HepG2 (cell line): ENCODE results near the gene RBM14. TPM values are rescaled to one million over a fixed set of nuclear protein-coding genes. Genes with fewer than 3 reads are reported as not detected.

ENCODE experiments used
- ATAC-seq: fragments of 200-7000 bp; cut with Tn5 transposase; 3 replicates; pipeline ENCODE4 v1.9.1; 2020; ENCODE audit warnings: mild to moderate bottlenecking, moderate library complexity
- BruUV-seq: library from RNA; stranded (reverse); fragments of 400-500 nt; replicated peaks from 2 replicates; lab custom pipeline; 2021; lab: Mats Ljungman, UMichigan
- CTCF ChIA-PET: fragments of 300-600 bp; formaldehyde crosslinking; extraction: SDS; loops from one replicate; lab custom pipeline; 2021; ENCODE audit warnings: low total read pairs, inconsistent platforms, low intra/inter-chr PET ratio; lab: Yijun Ruan, JAX
- POLR2A ChIA-PET: fragments of 350-600 bp; sonication (Branson Sonifier 250); formaldehyde crosslinking; loops from one replicate; lab custom pipeline; 2020; ENCODE audit warnings: antibody characterized with exemption, inconsistent platforms; lab: Yijun Ruan, JAX
- DNase-seq: peaks from one replicate; pipeline ENCODE4 v3.0.0-alpha.2; 2015; ENCODE audit warnings: low spot score
- FAIRE-seq: peaks from 3 replicates; lab custom pipeline; 2011; peaks lifted over from hg19 to GRCh38; lab: Jason Lieb, UNC
- H2AFZ ChIP-seq: one replicate; pipeline ENCODE4 v1.6.1; 2011; ENCODE audit warnings: low read length, inconsistent platforms
- H3K27ac ChIP-seq: fragments of 300-600 bp; 3 replicates; pipeline ENCODE4 v1.8.0; 2011; ENCODE audit warnings: mixed run types, mild to moderate bottlenecking, mixed read lengths, low read length, inconsistent platforms; ENCODE audit not compliant: insufficient read depth; ENCODE audit errors: extremely low read length
- H3K27me3 ChIP-seq, 2 experiments: fragments of 200-600 bp in 1 of 2; 2 replicates in 1 of 2; 3 replicates in 1 of 2; pipeline versions ENCODE4 v1.6.0 to v1.8.0; 2011; ENCODE audit warnings: low read length in 2 of 2, mild to moderate bottlenecking in 2 of 2, moderate library complexity in 2 of 2, inconsistent platforms in 1 of 2; ENCODE audit not compliant: insufficient read depth in 2 of 2, control insufficient read depth in 1 of 2
- H3K36me3 ChIP-seq, 2 experiments: fragments of 200-600 bp in 1 of 2; replicated peaks in 1 of 2; 2 replicates in 1 of 2; 3 replicates in 1 of 2; pipeline versions ENCODE4 v1.5.1 to v1.8.0; 2011; ENCODE audit warnings: low read length in 2 of 2, inconsistent platforms in 1 of 2; ENCODE audit not compliant: insufficient read depth in 2 of 2, control insufficient read depth in 1 of 2
- H3K4me1 ChIP-seq: 2 replicates; pipeline ENCODE4 v1.5.1; 2012; ENCODE audit warnings: low read length, inconsistent platforms; ENCODE audit not compliant: insufficient read depth
- H3K4me2 ChIP-seq: 2 replicates; pipeline ENCODE4 v1.6.0; 2011; ENCODE audit warnings: low read depth, low read length, inconsistent platforms
- H3K4me3 ChIP-seq, 3 experiments: fragments of 200-600 bp in 1 of 3; sonication (generic), shearing (Covaris generic) in 1 of 3; replicated peaks in 1 of 3; 2 replicates each; pipeline ENCODE4 v1.5.1; 2011 to 2016; ENCODE audit warnings: low read length in 3 of 3, inconsistent platforms in 2 of 3, low read depth in 2 of 3, mild to moderate bottlenecking in 2 of 3, control low read depth in 1 of 3, mixed read lengths in 1 of 3; ENCODE audit not compliant: insufficient read depth in 1 of 3
- H3K79me2 ChIP-seq: one replicate; pipeline ENCODE4 v1.6.1; 2011; ENCODE audit warnings: low read length, inconsistent platforms; ENCODE audit not compliant: insufficient read depth
- H3K9ac ChIP-seq: 2 replicates; pipeline ENCODE4 v1.6.0; 2011; ENCODE audit warnings: mild to moderate bottlenecking, low read depth, low read length, inconsistent platforms; ENCODE audit not compliant: insufficient read depth
- H3K9me3 ChIP-seq: 2 replicates; pipeline ENCODE4 v1.5.1; 2012; ENCODE audit warnings: mild to moderate bottlenecking, low read length
- H4K20me1 ChIP-seq: 2 replicates; pipeline ENCODE4 v1.6.0; 2011; ENCODE audit warnings: inconsistent platforms, mild to moderate bottlenecking, low read length, moderate library complexity; ENCODE audit not compliant: insufficient read depth
- HDAC2 ChIP-seq: sonication (generic); formaldehyde crosslinking; IDR thresholded peaks from 2 replicates; pipeline ENCODE4 v1.4.0; 2020; ENCODE audit warnings: missing genetic modification reagents
- MED1 ChIP-seq: sonication (generic); formaldehyde crosslinking; IDR thresholded peaks from 2 replicates; pipeline ENCODE4 v1.4.0; 2020; ENCODE audit warnings: missing genetic modification reagents
- TAF15 ChIP-seq: fragments of 200-400 bp; formaldehyde crosslinking; IDR thresholded peaks from one replicate; pipeline ENCODE4 v1.6.1; 2018; ENCODE audit warnings: mild to moderate bottlenecking, low read depth, low read length; ENCODE audit not compliant: poor library complexity, severe bottlenecking
- ZBTB46 ChIP-seq: sonication (generic); formaldehyde crosslinking; IDR thresholded peaks from 2 replicates; pipeline ENCODE4 v1.4.0; 2020; ENCODE audit warnings: mild to moderate bottlenecking, missing genetic modification reagents, borderline replicate concordance
- ZNF256 ChIP-seq: sonication (generic); formaldehyde crosslinking; conservative IDR thresholded peaks from 2 replicates; pipeline ENCODE4 v1.4.0; 2020; ENCODE audit warnings: missing genetic modification reagents
- ZNF567 ChIP-seq: sonication (generic); formaldehyde crosslinking; IDR thresholded peaks from 2 replicates; pipeline ENCODE4 v1.8.1; 2023; ENCODE audit warnings: mild to moderate bottlenecking, missing genetic modification reagents, borderline replicate concordance
- ZNF672 ChIP-seq: sonication (generic); formaldehyde crosslinking; IDR thresholded peaks from 2 replicates; pipeline ENCODE4 v1.8.1; 2022; ENCODE audit warnings: missing genetic modification reagents
- WGBS: methylation state at CpG from one replicate; pipeline ENCODE4 v1.1.6; 2017; ENCODE audit warnings: low lambda C conversion rate; 5-methylcytosine and 5-hydroxymethylcytosine counted together
- in situ Hi-C: cut with HindIII; loops from 2 replicates; pipeline ENCODE4 v1.10.0; 2017; ENCODE audit warnings: low pct_unique_long_range_greater_than_20kb; ENCODE audit not compliant: extremely low pct_ligation_motif_present
- intact Hi-C: fragments of 100-400 bp; cut with micrococcal nuclease; formaldehyde crosslinking; loops from one replicate; pipeline ENCODE4 v1.10.0; 2022; ENCODE audit not compliant: unreplicated experiment
- polyA plus RNA-seq, 8 experiments: library from polyadenylated mRNA; depleted of rRNA in 3 of 8; stranded (reverse) in 7 of 8; unstranded in 1 of 8; fragments of >200 nt; fragmentation: Illumina TruSeq in 4 of 8; extraction: Trizol in 4 of 8; gene quantifications; 2 replicates each; pipeline versions ENCODE4 v1.2.1 to v1.2.3, GENCODE V29; 2011 to 2016; ENCODE audit warnings: low read depth in 4 of 8, missing spikeins in 1 of 8, mixed read lengths in 1 of 8; ENCODE audit not compliant: insufficient read depth in 1 of 8
- total RNA-seq, 5 experiments: library from RNA; depleted of rRNA; stranded (reverse); fragments of >200 nt; fragmentation: Illumina TruSeq; extraction: Trizol; gene quantifications; 2 replicates each; pipeline ENCODE4 v1.2.3, GENCODE V29; 2016; ENCODE audit warnings: low read depth in 1 of 5
- TF ChIP-seq, protein P1 (sequence below): sonication (generic); formaldehyde crosslinking; IDR thresholded peaks from 2 replicates; pipeline ENCODE4 v1.9.0; 2021; ENCODE audit warnings: missing genetic modification reagents, mild to moderate bottlenecking, borderline replicate concordance
- TF ChIP-seq, protein P2 (sequence below): sonication (generic); formaldehyde crosslinking; conservative IDR thresholded peaks from 2 replicates; pipeline ENCODE4 v1.8.1; 2023; ENCODE audit warnings: missing genetic modification reagents
- TF ChIP-seq, protein P3 (sequence below), 2 experiments: sonication (generic) in 1 of 2; formaldehyde crosslinking in 1 of 2; IDR thresholded peaks; 2 replicates each; pipeline versions ENCODE4 v1.6.1 to v1.9.0; 2014 to 2022; ENCODE audit warnings: antibody characterized with exemption in 1 of 2, borderline replicate concordance in 1 of 2, inconsistent platforms in 1 of 2, low read depth in 1 of 2, missing genetic modification reagents in 1 of 2

RBM14 gene
- total and polyA plus RNA-seq, 2 of the 13 experiments (the other 11 are each of a cell fraction or from before 2014, with no cell fraction given): 12.7 to 44.1 TPM

GRCh38 chr11:66670816-66671215 lies 54.4 kb downstream of the RBM14 start (continued):
- TF ChIP-seq, protein P1, sequence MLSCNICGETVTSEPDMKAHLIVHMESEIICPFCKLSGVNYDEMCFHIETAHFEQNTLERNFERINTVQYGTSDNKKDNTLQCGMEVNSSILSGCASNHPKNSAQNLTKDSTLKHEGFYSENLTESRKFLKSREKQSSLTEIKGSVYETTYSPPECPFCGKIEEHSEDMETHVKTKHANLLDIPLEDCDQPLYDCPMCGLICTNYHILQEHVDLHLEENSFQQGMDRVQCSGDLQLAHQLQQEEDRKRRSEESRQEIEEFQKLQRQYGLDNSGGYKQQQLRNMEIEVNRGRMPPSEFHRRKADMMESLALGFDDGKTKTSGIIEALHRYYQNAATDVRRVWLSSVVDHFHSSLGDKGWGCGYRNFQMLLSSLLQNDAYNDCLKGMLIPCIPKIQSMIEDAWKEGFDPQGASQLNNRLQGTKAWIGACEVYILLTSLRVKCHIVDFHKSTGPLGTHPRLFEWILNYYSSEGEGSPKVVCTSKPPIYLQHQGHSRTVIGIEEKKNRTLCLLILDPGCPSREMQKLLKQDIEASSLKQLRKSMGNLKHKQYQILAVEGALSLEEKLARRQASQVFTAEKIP: no peak
- TF ChIP-seq ZBTB46 (CRISPR knock-in tag): no peak

DNA sequence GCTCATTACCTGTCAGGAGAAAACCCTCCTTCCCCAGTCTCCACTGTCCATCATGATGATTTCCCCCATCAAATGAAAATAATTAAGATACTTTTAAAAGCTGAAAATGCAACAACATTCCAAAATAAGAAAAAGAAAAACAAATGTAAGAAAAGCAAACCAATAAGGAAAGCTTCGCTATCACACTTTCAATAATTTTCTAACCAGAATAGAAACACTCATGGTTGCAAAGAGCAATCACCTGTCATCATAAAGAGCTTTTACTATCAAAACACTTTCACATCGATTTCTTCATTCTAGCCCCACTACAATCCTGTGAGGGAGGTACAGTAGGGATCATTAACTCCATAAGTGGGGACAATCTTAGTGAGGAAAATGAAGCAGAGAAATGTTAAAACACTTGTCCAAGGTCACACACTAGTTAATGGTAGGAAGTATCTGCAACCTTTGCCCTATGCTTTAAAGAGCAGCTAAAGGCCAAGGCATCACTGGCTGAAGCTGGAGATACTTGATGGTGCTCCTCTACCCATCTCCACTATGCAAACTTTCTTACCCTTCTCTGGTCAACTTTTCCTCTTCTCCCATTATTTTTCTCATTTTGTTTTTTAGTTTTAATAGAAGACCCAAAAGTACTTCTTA lies 58.7 kb downstream of the RBM14 start:
- in situ Hi-C loops: no loop called here
- intact Hi-C loops: loop anchor here (5.0 kb wide), 1 partner anchor 83 kb away; the partner anchor contains the start of genes CCDC87 and CCS
- TF ChIP-seq MED1 (CRISPR knock-in tag): no peak
- no peak for TF ChIP-seq ZNF256 (CRISPR knock-in tag)
- no peak for TF ChIP-seq ZNF567 (CRISPR knock-in tag)
- TF ChIP-seq, protein P2, sequence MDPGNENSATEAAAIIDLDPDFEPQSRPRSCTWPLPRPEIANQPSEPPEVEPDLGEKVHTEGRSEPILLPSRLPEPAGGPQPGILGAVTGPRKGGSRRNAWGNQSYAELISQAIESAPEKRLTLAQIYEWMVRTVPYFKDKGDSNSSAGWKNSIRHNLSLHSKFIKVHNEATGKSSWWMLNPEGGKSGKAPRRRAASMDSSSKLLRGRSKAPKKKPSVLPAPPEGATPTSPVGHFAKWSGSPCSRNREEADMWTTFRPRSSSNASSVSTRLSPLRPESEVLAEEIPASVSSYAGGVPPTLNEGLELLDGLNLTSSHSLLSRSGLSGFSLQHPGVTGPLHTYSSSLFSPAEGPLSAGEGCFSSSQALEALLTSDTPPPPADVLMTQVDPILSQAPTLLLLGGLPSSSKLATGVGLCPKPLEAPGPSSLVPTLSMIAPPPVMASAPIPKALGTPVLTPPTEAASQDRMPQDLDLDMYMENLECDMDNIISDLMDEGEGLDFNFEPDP (CRISPR knock-in tag): no peak
- TF ChIP-seq TAF15: no peak
- no peak for TF ChIP-seq ZNF672
- peak; percentile 43; the same call in 1 of the 2 replicates for TF ChIP-seq HDAC2
- TF ChIP-seq, protein P3, sequence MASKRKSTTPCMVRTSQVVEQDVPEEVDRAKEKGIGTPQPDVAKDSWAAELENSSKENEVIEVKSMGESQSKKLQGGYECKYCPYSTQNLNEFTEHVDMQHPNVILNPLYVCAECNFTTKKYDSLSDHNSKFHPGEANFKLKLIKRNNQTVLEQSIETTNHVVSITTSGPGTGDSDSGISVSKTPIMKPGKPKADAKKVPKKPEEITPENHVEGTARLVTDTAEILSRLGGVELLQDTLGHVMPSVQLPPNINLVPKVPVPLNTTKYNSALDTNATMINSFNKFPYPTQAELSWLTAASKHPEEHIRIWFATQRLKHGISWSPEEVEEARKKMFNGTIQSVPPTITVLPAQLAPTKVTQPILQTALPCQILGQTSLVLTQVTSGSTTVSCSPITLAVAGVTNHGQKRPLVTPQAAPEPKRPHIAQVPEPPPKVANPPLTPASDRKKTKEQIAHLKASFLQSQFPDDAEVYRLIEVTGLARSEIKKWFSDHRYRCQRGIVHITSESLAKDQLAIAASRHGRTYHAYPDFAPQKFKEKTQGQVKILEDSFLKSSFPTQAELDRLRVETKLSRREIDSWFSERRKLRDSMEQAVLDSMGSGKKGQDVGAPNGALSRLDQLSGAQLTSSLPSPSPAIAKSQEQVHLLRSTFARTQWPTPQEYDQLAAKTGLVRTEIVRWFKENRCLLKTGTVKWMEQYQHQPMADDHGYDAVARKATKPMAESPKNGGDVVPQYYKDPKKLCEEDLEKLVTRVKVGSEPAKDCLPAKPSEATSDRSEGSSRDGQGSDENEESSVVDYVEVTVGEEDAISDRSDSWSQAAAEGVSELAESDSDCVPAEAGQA (IDR thresholded peaks at IDR 0.05; ENCODE audit: low read depth): no peak
- TF ChIP-seq, protein P3 (CRISPR knock-in tag; IDR thresholded peaks at IDR 0.05; ENCODE audit: borderline replicate concordance): no peak

More for the DNA sequence above, 58.7 kb downstream of the RBM14 start:
- H3K9me3 ChIP-seq: no peaks in the 10 kb centered on the region
- POLR2A ChIA-PET: interaction anchor here (0.7 to 3.4 kb wide), 2 partner anchors 37 to 195 kb away, joined by 4 to 14 read pairs; partner anchors contain the start of genes DPP3 and RBM4
- H3K4me1 ChIP-seq: peaks cover 41% of the 10 kb centered on the region
- CTCF ChIA-PET: no interaction called here
- peaks cover 1 to 4% of the 10 kb centered on the region in 2 experiments; a peak in 1 of 5 replicates for H3K36me3 ChIP-seq
- H4K20me1 ChIP-seq: peaks cover 2% of the 10 kb centered on the region; the same call in 1 of the 2 replicates
- peak overlapping the region; percentile 100 for H3K4me2 ChIP-seq
- BruUV-seq: no TSS peak
- DNase-seq: no peak
- WGBS: 79% methylated on average over 2 of the region's 2 CpGs
- H3K4me3 ChIP-seq: no peak overlapping the region; a peak in 1 of 6 replicates
- H3K27ac ChIP-seq: no peak overlapping the region
- peaks cover 48% of the 10 kb centered on the region for H3K79me2 ChIP-seq
- peak; percentile 36 for FAIRE-seq
- no peak overlapping the region for H2AFZ ChIP-seq
- no peak overlapping the region for H3K9ac ChIP-seq
- no peak for ATAC-seq
- H3K27me3 ChIP-seq: no peaks in the 10 kb centered on the region
